ENCODE results near the gene ACER2.

GRCh38 chr9:19461135-19461534 lies 52.3 kb downstream of the ACER2 start:
- no peak for TF ChIP-seq CTCF (IDR thresholded peaks at IDR 0.05)
- TF ChIP-seq POLR2A (IDR thresholded peaks at IDR 0.05): no peak

All from lower leg skin (tissue), 3 donors.